Colonic mucosa (tissue), 4 donors: ENCODE results near the gene CCNT2. TPM values are rescaled to one million over a fixed set of nuclear protein-coding genes. Genes with fewer than 3 reads are reported as not detected.

ENCODE experiments used
- DNase-seq: peaks from one replicate; pipeline ENCODE4 v3.0.0-alpha.2; 2020
- H3K27ac ChIP-seq: fragments of 200-600 bp; one replicate; pipeline ENCODE4 v1.8.0; 2021
- H3K27me3 ChIP-seq: fragments of 200-600 bp; one replicate; pipeline ENCODE4 v1.8.0; 2021
- H3K36me3 ChIP-seq: fragments of 200-600 bp; one replicate; pipeline ENCODE4 v1.8.0; 2021
- H3K4me1 ChIP-seq: fragments of 200-600 bp; one replicate; pipeline ENCODE4 v1.8.0; 2021; ENCODE audit warnings: mild to moderate bottlenecking
- H3K4me3 ChIP-seq: fragments of 200-600 bp; one replicate; pipeline ENCODE4 v1.8.0; 2021
- H3K9ac ChIP-seq, 2 donors: one replicate each; pipeline ENCODE4 v1.7.0; 2013; ENCODE audit warnings: control low read depth in 2 of 2, low read depth in 2 of 2, low read length in 2 of 2
- H3K9me3 ChIP-seq: fragments of 200-600 bp; one replicate; pipeline ENCODE4 v1.8.0; 2021
- CTCF ChIP-seq: fragments of 200-600 bp; IDR thresholded peaks from one replicate; pipeline ENCODE4 v1.8.0; 2022; ENCODE audit warnings: antibody characterized with exemption, mild to moderate bottlenecking
- intact Hi-C: fragments of 100-400 bp; cut with DNase I; formaldehyde crosslinking; loops from one replicate; pipeline ENCODE4 v1.14.1; 2022
- total RNA-seq, 2 donors: library from RNA; stranded (reverse); fragmentation: NEBNext Ultra II Directional in 1 of 2; extraction: Animal tissue kit (Norgen Biotek cat#: 25700) in 1 of 2; gene quantifications; one replicate each; pipeline ENCODE4 v1.2.1, GENCODE V29; 2021
- donor health status: healthy.
- donor health status: DM: no; HTN: no; CAD: no.
- donor health status: DM: no; HTN: no; CAD: no.

Gene CCNT2
- total RNA-seq, result 10 to 100 TPM; 26.3 to 38.7 TPM

- Histone ChIP-seq H3K4me1 (peaks cover 5% of the 10 kb centered on the region), H3K27me3 (no peaks in the 10 kb centered on the region), H3K9ac (peak within 1 kb of the TSS; percentile 93 to 96), H3K9me3 (no peaks in the 10 kb centered on the region), H3K36me3 (no peaks in the 10 kb centered on the region), H3K4me3 (peak within 1 kb of the TSS; percentile 89), H3K27ac (peak within 1 kb of the TSS; percentile 97)
- intact Hi-C loops, result loop anchor here (10.0 kb wide), 1 partner anchor 464 kb away; no protein-coding TSS in a partner anchor
- no peak for TF ChIP-seq CTCF
- DNase-seq, result peak; percentile 100
Measured at GRCh38 chr2:134918526-134919340, at the start of gene CCNT2. Gene CCNT2 (plus strand): TSS chr2:134918822. CDS start chr2:134918855, 33 bp downstream.

DNA sequence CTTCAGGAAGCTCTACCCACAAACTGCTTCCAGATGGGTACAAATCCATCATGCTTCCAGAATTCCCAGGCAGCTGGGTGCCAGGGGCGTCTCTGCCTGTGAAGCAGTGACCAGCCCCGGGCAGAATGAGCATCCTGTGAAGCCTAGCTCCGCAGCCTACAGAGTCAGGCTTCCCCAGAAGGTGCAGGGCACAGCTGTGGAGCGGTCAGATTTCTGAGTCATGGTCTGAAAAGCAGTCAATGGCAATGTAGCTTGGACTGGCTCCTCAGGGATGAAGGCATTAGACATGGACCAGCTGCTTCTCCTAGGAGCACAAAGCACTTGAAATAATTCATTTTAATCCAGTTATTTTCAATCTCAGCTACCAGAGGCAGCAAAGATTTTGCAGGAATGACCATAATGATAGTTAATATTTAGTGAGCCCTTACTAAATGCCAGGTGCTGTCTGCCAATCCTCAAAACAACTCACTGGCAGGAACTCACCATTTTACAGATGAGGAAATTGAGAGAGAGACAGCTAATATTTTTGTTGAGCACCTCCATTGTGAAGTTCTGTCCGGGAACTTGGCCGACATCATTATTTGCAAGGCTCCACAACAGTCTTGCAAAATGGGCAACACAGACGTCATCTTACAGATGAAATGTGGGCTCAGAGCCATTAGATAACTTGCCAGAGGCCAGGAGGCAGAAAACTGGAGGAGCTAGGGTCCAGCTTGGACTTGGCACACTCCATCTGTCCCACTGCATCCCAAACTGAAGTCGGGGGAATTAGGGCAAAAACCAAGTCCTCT, 48.5 kb upstream of the CCNT2 start:
- Histone ChIP-seq H3K9me3 (no peaks in the 10 kb centered on the region), H3K36me3 (no peaks in the 10 kb centered on the region), H3K4me3 (no peak overlapping the region), H3K27ac (no peak overlapping the region), H3K27me3 (no peaks in the 10 kb centered on the region), H3K9ac (no peak overlapping the region), H3K4me1 (no peaks in the 10 kb centered on the region)
- TF ChIP-seq CTCF, result no peak
- no peak for DNase-seq
- intact Hi-C loops, result no loop called here

- H3K4me3 ChIP-seq, result no peak overlapping the region
- no peak overlapping the region for H3K9ac ChIP-seq
- no peak for DNase-seq
- no peak overlapping the region for H3K27ac ChIP-seq
- H3K27me3 ChIP-seq, result no peaks in the 10 kb centered on the region
- no peaks in the 10 kb centered on the region for H3K4me1 ChIP-seq
- no peaks in the 10 kb centered on the region for H3K9me3 ChIP-seq
- H3K36me3 ChIP-seq, result no peaks in the 10 kb centered on the region
- TF ChIP-seq CTCF, result no peak
- intact Hi-C loops, result no loop called here
Measured at GRCh38 chr2:134873152-134873551, 45.5 kb upstream of the CCNT2 start.

GRCh38 chr2:134875309-134875708, 43.3 kb upstream of the CCNT2 start:
- H3K36me3 ChIP-seq, result no peaks in the 10 kb centered on the region
- no peaks in the 10 kb centered on the region for H3K4me1 ChIP-seq
- no peaks in the 10 kb centered on the region for H3K27me3 ChIP-seq
- TF ChIP-seq CTCF, result no peak
- no peak for DNase-seq
- no peaks in the 10 kb centered on the region for H3K9me3 ChIP-seq
- H3K4me3 ChIP-seq, result no peak overlapping the region
- intact Hi-C loops, result no loop called here
- H3K27ac ChIP-seq, result no peak overlapping the region
- no peak overlapping the region for H3K9ac ChIP-seq

- no peak for DNase-seq
- Histone ChIP-seq H3K4me3 (no peak overlapping the region), H3K9ac (no peak overlapping the region), H3K9me3 (no peaks in the 10 kb centered on the region), H3K36me3 (no peaks in the 10 kb centered on the region), H3K27ac (no peak overlapping the region), H3K4me1 (no peaks in the 10 kb centered on the region), H3K27me3 (no peaks in the 10 kb centered on the region)
- intact Hi-C loops, result no loop called here
- no peak for TF ChIP-seq CTCF
Measured at GRCh38 chr2:134882773-134883172, 35.8 kb upstream of the CCNT2 start.
